ENCODE data around the gene SAMD15. TPM values are rescaled to one million over a fixed set of nuclear protein-coding genes. Genes with fewer than 3 reads are reported as not detected.
"Not testable (repeated sequence)": the region's sequence is repeated elsewhere in the genome, so short reads cannot be mapped to it uniquely, and the experiment has no call there.

Gene SAMD15
- total RNA-seq: under 1 TPM in 1 of 2 experiments, not detected in 1; 0.34 TPM
- 0.04 TPM for polyA plus RNA-seq (2013, experiment 1 of 2)
- polyA plus RNA-seq (2013, experiment 2 of 2): 0.12 TPM
- total RNA-seq: 0 to 2.7 (median 0.79) reads per million in 172 experiments

GRCh38 chr14:77376771-77377501 is at the start of gene SAMD15, which contains the start of gene TMED8:
Gene SAMD15 (plus strand): TSS chr14:77377379. CDS start chr14:77377419, 40 bp downstream.
Gene TMED8 (minus strand): TSS chr14:77377094. CDS start chr14:77377053, 41 bp downstream.
- Mint-ChIP-seq H3K27me3 (no peaks in the 10 kb centered on the region), H3K36me3 (ENCODE audit: low read depth) (peaks cover 7% of the 10 kb centered on the region), H3K4me1 (ENCODE audit: low read depth) (peaks cover 41% of the 10 kb centered on the region), H3K4me3 (peak within 1 kb of the TSS; percentile 95), H3K9me3 (no peaks in the 10 kb centered on the region), H3K27ac (peak within 1 kb of the TSS; percentile 74)
- Histone ChIP-seq H3K4me1 (ENCODE audit: insufficient read depth, low read length) (peaks cover 21% of the 10 kb centered on the region), H3K27me3 (ENCODE audit: control insufficient read depth in 1 of 2, insufficient read depth in 2 of 2, low read length in 2 of 2) (no peaks in the 10 kb centered on the region), H3K27ac (ENCODE audit: low read depth in 1 of 2, low read length in 2 of 2) (peak within 1 kb of the TSS; percentile 67 to 89), H3K9me3 (ENCODE audit: control insufficient read depth in 1 of 2, insufficient read depth in 1 of 2, low read length in 2 of 2) (no peaks in the 10 kb centered on the region), H3K36me3 (ENCODE audit: insufficient read depth, low read length) (no peaks in the 10 kb centered on the region), H3K4me3 (ENCODE audit: low read length) (peak within 1 kb of the TSS; percentile 78)
- intact Hi-C loops (cut with DNase I, micrococcal nuclease): loop anchor here (1.0 to 10.0 kb wide), 8 partner anchors 56 to 565 kb away; partner anchors contain the start of genes VIPAS39 (in 2 of the 2), ALKBH1 (in 1 of the 2), ANGEL1 (in 1 of the 2) and CIPC (in 1 of the 2)
- DNase-seq (peak; percentile 61 to 93 (median 79)), ATAC-seq (ENCODE audit: poor library complexity) (peak; percentile 96)
- POLR2A ChIA-PET: interaction anchor here (0.7 to 1.9 kb wide), 10 partner anchors 11 to 564 kb away, joined by 3 to 30 read pairs (median 4); partner anchors contain the start of genes AHSA1, ALKBH1, ANGEL1 and GSTZ1
- TF ChIP-seq CTCF (IDR thresholded peaks at IDR 0.05): no peak
- CTCF ChIA-PET: interaction anchor here (1.0 to 1.9 kb wide), 3 partner anchors 56 to 277 kb away, joined by 4 to 6 read pairs (median 4); partner anchors contain the start of genes GSTZ1 and POMT2

- Mint-ChIP-seq H3K4me3 (no peak overlapping the region), H3K27me3 (no peaks in the 10 kb centered on the region), H3K27ac (no peak overlapping the region), H3K4me1 (ENCODE audit: low read depth) (no peaks in the 10 kb centered on the region), H3K9me3 (no peaks in the 10 kb centered on the region), H3K36me3 (ENCODE audit: low read depth) (no peaks in the 10 kb centered on the region)
- H3K4me3 ChIP-seq (ENCODE audit: low read length): no peak overlapping the region
- no peaks in the 10 kb centered on the region for H3K36me3 ChIP-seq (ENCODE audit: insufficient read depth, low read length)
- H3K4me1 ChIP-seq (ENCODE audit: insufficient read depth, low read length): no peaks in the 10 kb centered on the region
- ChIA-PET CTCF (no interaction called here), POLR2A (interaction anchor here (1.5 kb wide), 1 partner anchor 47 kb away, joined by 4 read pairs; the partner anchor contains the start of genes SAMD15 and TMED8)
- H3K9me3 ChIP-seq (ENCODE audit: control insufficient read depth in 1 of 2, insufficient read depth in 1 of 2, low read length in 2 of 2): no peaks in the 10 kb centered on the region
- intact Hi-C loops (cut with DNase I, micrococcal nuclease): no loop called here
- no peak overlapping the region for H3K27ac ChIP-seq (ENCODE audit: low read depth in 1 of 2, low read length in 2 of 2)
- TF ChIP-seq CTCF (IDR thresholded peaks at IDR 0.05): no peak
- no peaks in the 10 kb centered on the region for H3K27me3 ChIP-seq (ENCODE audit: control insufficient read depth in 1 of 2, insufficient read depth in 2 of 2, low read length in 2 of 2)
- DNase-seq: no peak
- ATAC-seq (ENCODE audit: poor library complexity): no peak
Measured at GRCh38 chr14:77329872-77330271, 47.3 kb upstream of the SAMD15 start.

- Mint-ChIP-seq H3K36me3 (ENCODE audit: low read depth) (peaks cover 7% of the 10 kb centered on the region), H3K4me1 (ENCODE audit: low read depth) (no peaks in the 10 kb centered on the region), H3K4me3 (no peak overlapping the region), H3K9me3 (no peaks in the 10 kb centered on the region), H3K27ac (no peak overlapping the region), H3K27me3 (no peaks in the 10 kb centered on the region)
- DNase-seq: no peak
- H3K4me3 ChIP-seq (ENCODE audit: low read length): no peak overlapping the region
- no peaks in the 10 kb centered on the region for H3K27me3 ChIP-seq (ENCODE audit: control insufficient read depth in 1 of 2, insufficient read depth in 2 of 2, low read length in 2 of 2)
- peaks cover 10% of the 10 kb centered on the region for H3K36me3 ChIP-seq (ENCODE audit: insufficient read depth, low read length)
- CTCF ChIA-PET: no interaction called here
- H3K9me3 ChIP-seq (ENCODE audit: control insufficient read depth in 1 of 2, insufficient read depth in 1 of 2, low read length in 2 of 2): no peaks in the 10 kb centered on the region
- POLR2A ChIA-PET: no interaction called here
- no peaks in the 10 kb centered on the region for H3K4me1 ChIP-seq (ENCODE audit: insufficient read depth, low read length)
- no peak for ATAC-seq (ENCODE audit: poor library complexity)
- no peak overlapping the region for H3K27ac ChIP-seq (ENCODE audit: low read depth in 1 of 2, low read length in 2 of 2)
- intact Hi-C loops (cut with DNase I, micrococcal nuclease): no loop called here
- TF ChIP-seq CTCF (IDR thresholded peaks at IDR 0.05): no peak
Measured at GRCh38 chr14:77335576-77335975, 41.6 kb upstream of the SAMD15 start.

GRCh38 chr14:77337255-77337654 is 39.9 kb upstream of the SAMD15 start:
- H3K27ac Mint-ChIP-seq; H3K9me3 ChIP-seq (ENCODE audit: control insufficient read depth in 1 of 2, insufficient read depth in 1 of 2, low read length in 2 of 2); H3K27me3 ChIP-seq (ENCODE audit: control insufficient read depth in 1 of 2, insufficient read depth in 2 of 2, low read length in 2 of 2); intact Hi-C loops (cut with DNase I, micrococcal nuclease); CTCF ChIA-PET; H3K4me1 ChIP-seq (ENCODE audit: insufficient read depth, low read length); H3K9me3 Mint-ChIP-seq; H3K4me3 Mint-ChIP-seq; H3K27me3 Mint-ChIP-seq; POLR2A ChIA-PET; ATAC-seq (ENCODE audit: poor library complexity); DNase-seq; H3K4me1 Mint-ChIP-seq (ENCODE audit: low read depth); H3K27ac ChIP-seq (ENCODE audit: low read depth in 1 of 2, low read length in 2 of 2); H3K4me3 ChIP-seq (ENCODE audit: low read length): not testable (repeated sequence)
- H3K36me3 ChIP-seq (ENCODE audit: insufficient read depth, low read length): peaks cover 23% of the 10 kb centered on the region
- peaks cover 23% of the 10 kb centered on the region for H3K36me3 Mint-ChIP-seq (ENCODE audit: low read depth)
